PC-9 (cell line): Measurements from ENCODE around the gene ARHGEF40. TPM values are rescaled to one million over a fixed set of nuclear protein-coding genes. Genes with fewer than 3 reads are reported as not detected.

ENCODE experiments used
- BruUV-seq: library from RNA; stranded (reverse); fragments of 400-500 nt; replicated peaks from 2 replicates; lab custom pipeline; 2021; lab: Mats Ljungman, UMichigan
- CTCF ChIA-PET: fragments of 300-600 bp; sonication (Branson Sonifier 250); formaldehyde crosslinking; loops from one replicate; lab custom pipeline; 2022; ENCODE audit warnings: antibody characterized with exemption; lab: Charles Lee
- POLR2A ChIA-PET: fragments of 300-600 bp; sonication (Branson Sonifier 250); formaldehyde crosslinking; loops from one replicate; lab custom pipeline; 2022; ENCODE audit warnings: antibody characterized with exemption; ENCODE audit not compliant: unreplicated experiment; lab: Charles Lee
- DNase-seq, 2 experiments: peaks; one replicate each; pipeline versions ENCODE4 v3.0.0 to v3.0.0-alpha.2; 2015 to 2022; ENCODE audit warnings: mixed read lengths in 1 of 2
- H2AFZ ChIP-seq: fragments of 200-600 bp; sonication (generic); 2 replicates; pipeline ENCODE4 v1.8.1; 2017; ENCODE audit warnings: antibody characterized with exemption
- H3F3A ChIP-seq: fragments of 200-600 bp; sonication (generic); 2 replicates; pipeline ENCODE4 v1.8.1; 2017; ENCODE audit warnings: antibody characterized with exemption, mild to moderate bottlenecking, low read depth; ENCODE audit not compliant: insufficient read depth
- H3K27ac ChIP-seq: fragments of 200-600 bp; sonication (generic); 2 replicates; pipeline ENCODE4 v1.6.1; 2016; ENCODE audit warnings: mixed run types
- H3K27me3 ChIP-seq: fragments of 200-600 bp; sonication (generic); 2 replicates; pipeline ENCODE4 v1.6.1; 2016; ENCODE audit warnings: low read depth, mixed run types; ENCODE audit not compliant: insufficient read depth
- H3K36me3 ChIP-seq: fragments of 200-600 bp; sonication (generic); 2 replicates; pipeline ENCODE4 v1.6.1; 2016; ENCODE audit warnings: low read depth, mixed run types
- H3K4me1 ChIP-seq: fragments of 200-600 bp; sonication (generic); replicated peaks from 2 replicates; pipeline ENCODE4 v1.6.1; 2016; ENCODE audit warnings: mixed run types; ENCODE audit not compliant: insufficient read depth
- H3K4me2 ChIP-seq: fragments of 200-600 bp; sonication (generic); 2 replicates; pipeline ENCODE4 v1.6.1; 2017; ENCODE audit warnings: mixed run types
- H3K4me3 ChIP-seq: fragments of 200-600 bp; sonication (generic); 2 replicates; pipeline ENCODE4 v1.6.1; 2016; ENCODE audit warnings: mixed run types
- H3K79me2 ChIP-seq: fragments of 200-600 bp; sonication (generic); 2 replicates; pipeline ENCODE4 v1.6.1; 2017; ENCODE audit warnings: low read depth, mixed run types
- H3K9me2 ChIP-seq: fragments of 200-600 bp; sonication (generic); 2 replicates; pipeline ENCODE4 v1.8.1; 2017; ENCODE audit warnings: mild to moderate bottlenecking; ENCODE audit not compliant: insufficient read depth
- H3K9me3 ChIP-seq: fragments of 200-600 bp; sonication (generic); 2 replicates; pipeline ENCODE4 v1.8.1; 2016; ENCODE audit warnings: low read depth; ENCODE audit not compliant: insufficient read depth
- H4K20me1 ChIP-seq: fragments of 200-600 bp; sonication (generic); 2 replicates; pipeline ENCODE4 v1.8.1; 2017; ENCODE audit not compliant: insufficient read depth
- EZH2 ChIP-seq: fragments of 200-600 bp; sonication (generic); IDR thresholded peaks from 2 replicates; pipeline ENCODE4 v1.8.0; 2017; ENCODE audit warnings: antibody characterized with exemption, low read depth
- intact Hi-C: fragments of 100-400 bp; cut with micrococcal nuclease; formaldehyde crosslinking; loops from one replicate; pipeline ENCODE4 v1.10.0; 2022; ENCODE audit not compliant: unreplicated experiment
- total RNA-seq: library from RNA; stranded (reverse); gene quantifications from 2 replicates; pipeline ENCODE4 v1.2.3, GENCODE V29; 2021
- TF ChIP-seq, protein P1 (sequence below): fragments of 200-600 bp; sonication (generic); conservative IDR thresholded peaks from 2 replicates; pipeline ENCODE4 v1.6.1; 2017; ENCODE audit warnings: mixed run types, antibody characterized with exemption, mild to moderate bottlenecking, moderate library complexity

The ARHGEF40 gene
- total RNA-seq, 1 experiment from 2014 or later: 13.0 TPM

DNA sequence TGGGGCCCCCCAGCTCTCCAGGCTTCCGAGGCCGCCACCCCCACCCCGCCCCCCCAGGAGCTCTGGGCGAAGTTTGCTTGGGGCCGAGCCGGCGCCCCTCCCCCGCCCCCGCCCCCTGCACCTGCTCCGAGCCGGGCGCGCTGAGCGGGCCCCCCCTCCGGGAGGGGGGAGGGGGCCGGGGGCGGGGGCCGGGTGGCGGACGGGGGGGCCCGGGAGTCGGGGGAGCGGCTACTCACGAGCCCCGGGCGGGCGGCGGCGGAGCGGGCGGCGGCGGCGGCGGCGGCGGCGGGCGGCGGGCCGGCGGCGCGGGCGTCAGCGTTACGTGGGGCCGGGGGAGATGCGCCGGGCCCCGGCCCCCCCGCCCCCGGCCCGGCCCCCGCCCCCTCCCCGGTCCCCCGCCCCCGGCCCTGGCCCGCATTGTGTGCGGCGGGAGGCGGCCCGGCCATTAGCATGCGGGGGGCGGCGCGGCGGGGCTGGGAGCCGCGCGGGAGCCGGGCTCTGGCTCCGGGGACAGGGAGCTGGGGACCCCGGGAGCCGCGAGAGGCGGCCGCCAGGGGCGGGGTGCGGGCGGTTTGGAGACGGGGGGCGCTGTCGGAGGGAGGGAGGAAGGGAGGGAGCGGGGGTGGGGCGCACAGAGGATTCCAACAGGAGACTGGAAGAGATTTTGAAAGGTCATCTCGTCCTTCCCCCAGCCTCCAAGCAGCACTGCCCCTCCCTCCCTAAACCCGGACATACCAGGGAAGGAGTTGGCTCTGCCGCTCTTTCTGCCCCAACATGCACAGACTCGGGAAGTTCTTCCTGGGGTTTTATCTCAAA is 28.2 kb downstream of the ARHGEF40 start, which contains the start of gene ZNF219:
Gene ZNF219, minus strand, starts transcription at position 580 of the 816 bp plus-strand sequence. CDS start 5,064 bp downstream, outside the sequence.
- H2AFZ ChIP-seq: peak within 1 kb of the TSS; percentile 88
- peak within 1 kb of the TSS; percentile 81 for H3K4me3 ChIP-seq
- no peak within 1 kb of the TSS for H3K27ac ChIP-seq
- no peaks in the 10 kb centered on the region for H3K9me3 ChIP-seq
- 0 out of 2 replicates have a peak, but pooled peaks cover 4% of the 10 kb centered on the region for H3K79me2 ChIP-seq
- H4K20me1 ChIP-seq: no peaks in the 10 kb centered on the region
- ChIA-PET CTCF (no interaction called here), POLR2A (no interaction called here)
- peak within 1 kb of the TSS; percentile 95 for H3K4me2 ChIP-seq
- no peaks in the 10 kb centered on the region for H3K9me2 ChIP-seq
- no peaks in the 10 kb centered on the region for H3K27me3 ChIP-seq
- BruUV-seq: no TSS peak
- intact Hi-C loops: no loop called here
- peaks cover 14% of the 10 kb centered on the region; the same call in 1 of the 2 replicates for H3F3A ChIP-seq
- peak in 1 of 2 experiments; percentile 44 for DNase-seq
- peaks cover 28% of the 10 kb centered on the region for H3K4me1 ChIP-seq
- H3K36me3 ChIP-seq: no peaks in the 10 kb centered on the region
- TF ChIP-seq EZH2: no peak
- TF ChIP-seq, protein P1, sequence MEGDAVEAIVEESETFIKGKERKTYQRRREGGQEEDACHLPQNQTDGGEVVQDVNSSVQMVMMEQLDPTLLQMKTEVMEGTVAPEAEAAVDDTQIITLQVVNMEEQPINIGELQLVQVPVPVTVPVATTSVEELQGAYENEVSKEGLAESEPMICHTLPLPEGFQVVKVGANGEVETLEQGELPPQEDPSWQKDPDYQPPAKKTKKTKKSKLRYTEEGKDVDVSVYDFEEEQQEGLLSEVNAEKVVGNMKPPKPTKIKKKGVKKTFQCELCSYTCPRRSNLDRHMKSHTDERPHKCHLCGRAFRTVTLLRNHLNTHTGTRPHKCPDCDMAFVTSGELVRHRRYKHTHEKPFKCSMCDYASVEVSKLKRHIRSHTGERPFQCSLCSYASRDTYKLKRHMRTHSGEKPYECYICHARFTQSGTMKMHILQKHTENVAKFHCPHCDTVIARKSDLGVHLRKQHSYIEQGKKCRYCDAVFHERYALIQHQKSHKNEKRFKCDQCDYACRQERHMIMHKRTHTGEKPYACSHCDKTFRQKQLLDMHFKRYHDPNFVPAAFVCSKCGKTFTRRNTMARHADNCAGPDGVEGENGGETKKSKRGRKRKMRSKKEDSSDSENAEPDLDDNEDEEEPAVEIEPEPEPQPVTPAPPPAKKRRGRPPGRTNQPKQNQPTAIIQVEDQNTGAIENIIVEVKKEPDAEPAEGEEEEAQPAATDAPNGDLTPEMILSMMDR: no peak

DNA sequence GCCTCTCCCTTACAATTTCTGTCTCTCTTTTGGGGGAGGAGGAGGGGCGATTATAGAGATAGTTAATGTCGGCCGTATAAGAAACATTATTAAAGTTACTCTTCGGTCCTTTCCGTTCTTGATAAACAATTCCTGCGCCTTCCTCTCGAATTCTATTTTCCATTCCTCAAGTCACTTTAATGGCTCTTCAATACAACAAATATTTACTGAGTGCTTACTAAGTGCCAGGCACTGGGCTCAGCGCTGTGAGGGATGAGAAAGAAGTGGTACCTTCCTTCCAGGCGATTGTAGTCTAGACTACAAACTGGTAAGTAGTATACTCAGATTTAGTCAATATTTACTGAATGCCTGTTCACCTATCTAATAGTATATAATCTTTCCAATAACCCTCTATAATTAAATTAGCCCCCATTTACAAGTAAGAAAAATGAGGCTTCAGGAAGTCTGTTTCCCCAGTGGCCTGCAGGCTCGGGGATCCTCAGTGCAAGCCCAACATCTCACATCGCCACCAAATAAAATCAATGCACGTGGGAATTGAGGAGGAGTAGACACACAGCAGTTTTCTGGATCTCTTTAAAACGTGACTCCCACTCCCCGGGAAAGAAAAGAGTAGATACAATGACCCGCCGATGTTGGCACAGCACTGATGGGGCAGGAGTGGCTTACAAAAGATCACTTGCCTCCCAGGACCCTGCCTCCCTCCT is 28.9 kb downstream of the ARHGEF40 start:
- H3K9me3 ChIP-seq: no peaks in the 10 kb centered on the region
- no peaks in the 10 kb centered on the region for H3K9me2 ChIP-seq
- DNase-seq: no peak
- CTCF ChIA-PET: no interaction called here
- peaks cover 14% of the 10 kb centered on the region; the same call in 1 of the 2 replicates for H3F3A ChIP-seq
- no peak overlapping the region for H3K27ac ChIP-seq
- no peaks in the 10 kb centered on the region for H3K36me3 ChIP-seq
- TF ChIP-seq EZH2: no peak
- TF ChIP-seq, protein P1: no peak
- POLR2A ChIA-PET: no interaction called here
- peak overlapping the region; percentile 81 for H3K4me3 ChIP-seq
- intact Hi-C loops: no loop called here
- no peaks in the 10 kb centered on the region for H4K20me1 ChIP-seq
- TSS peak; percentile 26 for BruUV-seq
- H3K79me2 ChIP-seq: 0 out of 2 replicates have a peak, but pooled peaks cover 4% of the 10 kb centered on the region
- peak overlapping the region; percentile 95 for H3K4me2 ChIP-seq
- peak overlapping the region; percentile 88 for H2AFZ ChIP-seq
- no peaks in the 10 kb centered on the region for H3K27me3 ChIP-seq
- H3K4me1 ChIP-seq: peaks cover 28% of the 10 kb centered on the region

DNA sequence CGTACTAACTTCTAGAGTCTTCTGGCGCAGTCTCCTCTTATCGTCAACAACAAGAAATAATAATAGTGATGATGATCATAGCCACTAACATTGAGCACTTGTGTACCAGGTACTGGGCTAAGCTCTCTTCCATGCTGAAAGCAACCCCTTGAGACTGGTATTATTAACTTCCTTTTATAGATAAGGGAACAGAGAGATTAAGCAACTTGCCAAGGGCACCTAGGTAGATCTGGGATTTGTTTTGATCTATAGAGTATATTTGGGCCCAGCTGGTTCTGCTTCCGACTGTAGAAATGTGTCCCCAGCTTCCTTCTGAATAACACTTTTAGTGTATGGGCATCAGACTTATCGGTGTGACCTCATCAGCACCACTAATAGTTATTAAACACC is 29.5 kb downstream of the ARHGEF40 start:
- intact Hi-C loops: no loop called here
- H4K20me1 ChIP-seq: no peaks in the 10 kb centered on the region
- POLR2A ChIA-PET: no interaction called here

More for the DNA sequence above, 29.5 kb downstream of the ARHGEF40 start:
- no peaks in the 10 kb centered on the region for H3K9me2 ChIP-seq
- no TSS peak for BruUV-seq
- peaks cover 29% of the 10 kb centered on the region for H3K4me1 ChIP-seq
- H3F3A ChIP-seq: peaks cover 15% of the 10 kb centered on the region
- no peaks in the 10 kb centered on the region for H3K27me3 ChIP-seq
- peak overlapping the region; percentile 95 for H3K4me2 ChIP-seq
- TF ChIP-seq, protein P1: no peak
- TF ChIP-seq EZH2: no peak
- DNase-seq: no peak
- H3K4me3 ChIP-seq: peak overlapping the region; percentile 81; the same call in 1 of the 2 replicates
- no peak overlapping the region for H3K27ac ChIP-seq
- H2AFZ ChIP-seq: no peak overlapping the region
- CTCF ChIA-PET: no interaction called here
- H3K9me3 ChIP-seq: no peaks in the 10 kb centered on the region
- H3K36me3 ChIP-seq: no peaks in the 10 kb centered on the region
- H3K79me2 ChIP-seq: 0 out of 2 replicates have a peak, but pooled peaks cover 4% of the 10 kb centered on the region
